HG02588 (cell line): Measurements from ENCODE around the gene TAC3.
A peak's percentile ranks its signal among the peaks of the same experiment; 100 is the strongest.
"Not testable (repeated sequence)": the region's sequence is repeated elsewhere in the genome, so short reads cannot be mapped to it uniquely, and the experiment has no call there.

Experiments used
- ATAC-seq: cut with Tn5 transposase; IDR thresholded peaks from one replicate; pipeline ENCODE4 v1.9.1; 2021; ENCODE audit warnings: mild to moderate bottlenecking, moderate library complexity; ENCODE audit not compliant: unreplicated experiment

Gene TAC3

DNA sequence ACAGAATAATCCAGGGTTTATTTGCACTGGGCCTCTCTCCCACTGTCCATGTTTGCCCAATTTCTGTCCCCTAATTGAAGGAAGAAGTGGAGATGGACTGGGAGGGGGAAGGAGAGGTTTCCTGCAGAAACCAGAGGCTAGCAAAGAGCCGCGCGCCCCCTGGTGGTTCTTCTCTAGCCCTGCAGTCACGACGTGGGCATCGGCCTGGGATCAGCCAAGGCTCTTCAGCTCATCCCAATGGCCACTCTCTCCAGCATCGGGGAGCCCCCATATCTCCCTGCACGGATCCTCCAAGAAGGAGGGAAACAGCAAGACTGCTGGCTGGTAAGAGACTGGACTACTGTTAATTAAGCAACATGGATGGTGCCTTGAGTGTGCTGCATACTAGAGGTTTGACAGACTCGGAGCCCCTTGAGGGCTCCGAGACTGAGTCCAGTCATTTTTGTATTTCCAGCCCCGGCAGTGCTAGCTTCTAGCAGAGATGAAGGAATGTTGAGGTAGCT lies 28.7 kb downstream of the TAC3 start:
- ATAC-seq, result peak; percentile 51

DNA sequence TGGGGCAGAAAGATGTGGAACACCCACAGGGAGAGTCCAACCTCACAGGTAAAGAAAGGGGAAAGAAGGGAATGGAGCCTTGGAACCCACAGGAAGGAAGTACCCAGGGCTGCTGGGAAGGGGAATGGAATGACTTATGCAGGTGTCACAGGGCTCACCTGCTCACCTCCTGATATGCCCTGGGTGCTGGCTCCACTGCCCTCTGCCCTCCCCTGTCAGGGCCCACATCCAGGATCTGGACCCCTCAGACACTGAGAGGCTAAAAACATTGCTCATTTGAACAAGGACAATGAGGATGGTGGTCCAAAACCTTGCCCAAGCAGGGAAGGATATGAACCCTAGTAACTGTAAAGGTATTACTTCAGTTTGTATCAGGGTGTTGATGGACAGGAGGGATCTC lies 29.3 kb downstream of the TAC3 start:
- ATAC-seq, result no peak

DNA sequence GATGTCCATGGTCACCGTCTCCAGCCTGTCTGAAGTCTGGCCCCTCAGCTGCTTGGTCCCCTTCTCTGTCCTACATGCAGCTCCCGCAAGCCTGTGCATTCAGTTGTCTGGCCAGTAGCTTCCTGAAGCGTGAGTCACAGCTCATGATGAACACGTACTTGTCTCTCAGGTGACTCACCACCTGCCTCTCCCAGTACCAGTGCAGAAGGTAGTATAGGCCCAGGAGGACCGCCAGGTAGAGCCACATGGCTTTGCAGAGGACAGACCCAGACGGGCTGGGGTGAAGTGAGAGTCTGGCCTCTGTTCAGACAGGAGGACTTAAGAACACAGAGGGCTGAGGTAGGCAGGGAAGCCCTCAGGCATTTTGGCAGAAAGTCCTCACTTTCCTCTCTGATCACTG lies 30.6 kb downstream of the TAC3 start:
- ATAC-seq, result not testable (repeated sequence)

DNA sequence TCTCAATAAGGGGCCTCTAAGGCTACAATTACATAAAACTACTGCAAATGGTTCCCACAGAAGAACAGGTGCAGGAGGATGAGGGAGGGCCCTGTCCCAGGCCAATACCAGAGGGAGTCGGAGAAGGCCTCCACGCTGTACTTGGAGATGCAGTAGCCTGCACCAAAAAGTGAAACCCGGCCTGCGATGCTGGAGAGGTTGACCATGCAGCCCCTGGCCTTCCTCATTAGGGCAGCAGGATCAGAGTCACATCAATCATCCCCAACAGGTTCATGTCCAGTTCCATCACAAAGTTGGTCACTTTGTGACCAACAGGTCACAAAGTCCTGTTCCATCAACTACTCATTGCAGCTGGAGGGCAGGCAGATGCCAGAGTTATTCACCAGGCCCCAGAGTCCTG lies 32.9 kb downstream of the TAC3 start:
- no peak for ATAC-seq

DNA sequence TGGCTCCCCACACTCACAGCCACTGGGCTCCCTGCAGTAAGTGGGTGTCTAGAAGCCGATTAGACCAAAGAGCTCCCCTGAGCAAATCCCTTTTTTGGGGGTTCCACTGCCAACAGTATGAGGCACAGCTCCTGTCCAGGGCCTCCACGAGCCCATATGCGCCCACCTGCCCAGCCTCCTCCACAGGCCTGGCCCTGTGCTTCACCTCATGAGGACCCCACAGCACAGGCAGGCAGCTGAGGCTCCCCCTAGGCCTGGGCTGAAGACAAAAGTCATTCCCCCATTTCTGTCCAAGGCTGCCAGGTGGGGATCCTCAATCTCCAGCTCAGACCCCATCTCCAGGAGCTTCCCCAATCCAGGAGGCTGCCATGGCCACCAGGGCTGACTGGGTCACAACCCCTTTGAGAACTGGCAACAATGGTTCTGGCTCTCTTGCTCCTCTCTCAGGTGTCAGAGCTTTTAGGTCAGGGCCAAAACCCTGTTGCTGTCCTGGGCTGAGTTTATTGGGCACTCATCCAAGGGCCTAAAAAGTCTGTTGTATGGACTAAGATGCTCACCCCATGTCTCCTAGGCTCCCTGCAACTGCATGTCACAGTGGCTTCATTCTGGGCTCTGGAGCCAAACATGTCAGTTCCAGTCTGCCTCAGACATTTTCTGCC lies 33.6 kb downstream of the TAC3 start:
- ATAC-seq, result not testable (repeated sequence)

DNA sequence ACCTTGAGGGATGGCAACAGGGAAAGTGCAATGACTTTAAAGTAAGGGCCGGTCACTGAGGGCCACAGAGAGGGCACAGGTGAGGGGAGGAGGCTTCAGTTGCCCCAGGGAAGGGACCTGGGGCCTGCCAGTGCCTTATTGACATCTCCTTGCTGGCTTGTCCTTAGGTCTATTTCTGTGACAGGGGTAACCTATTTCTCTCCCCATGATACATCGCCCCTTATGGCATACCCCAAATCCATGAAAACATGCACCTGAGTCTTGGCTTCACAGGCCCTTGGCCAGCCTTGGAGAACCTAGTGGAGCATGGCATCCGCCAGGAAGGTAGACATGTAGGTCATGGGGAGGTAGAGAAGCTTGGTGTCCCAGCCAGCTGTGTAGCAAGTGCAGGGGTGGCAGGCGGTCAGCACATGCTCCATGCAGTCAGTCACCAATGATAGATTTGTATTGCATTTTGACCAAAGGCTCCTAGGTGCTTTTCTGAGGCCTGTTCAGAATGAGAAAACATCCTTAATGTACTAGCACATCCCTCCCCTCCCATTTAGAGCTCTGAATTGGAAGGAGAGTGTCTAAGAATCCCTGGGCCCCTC lies 35.3 kb downstream of the TAC3 start:
- no peak for ATAC-seq

DNA sequence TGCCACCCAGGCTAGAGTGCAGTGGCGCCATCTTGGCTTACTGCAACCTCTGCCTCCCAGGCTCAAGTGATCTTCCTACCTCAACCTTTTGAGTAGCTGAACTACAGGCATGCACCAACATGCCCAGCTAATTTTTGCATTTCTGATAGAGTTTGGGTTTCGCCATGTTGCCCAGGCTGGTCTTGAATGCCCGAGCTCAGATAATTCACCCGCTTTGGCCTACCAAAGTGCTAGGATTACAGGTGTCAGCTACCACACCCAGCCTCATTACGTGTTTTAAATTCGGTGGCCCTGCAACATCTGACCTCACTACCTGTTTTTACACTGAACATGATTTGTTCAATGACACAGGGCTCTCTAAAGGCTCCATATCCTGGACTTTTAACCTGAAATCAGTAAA lies 36.1 kb downstream of the TAC3 start:
- no peak for ATAC-seq

DNA sequence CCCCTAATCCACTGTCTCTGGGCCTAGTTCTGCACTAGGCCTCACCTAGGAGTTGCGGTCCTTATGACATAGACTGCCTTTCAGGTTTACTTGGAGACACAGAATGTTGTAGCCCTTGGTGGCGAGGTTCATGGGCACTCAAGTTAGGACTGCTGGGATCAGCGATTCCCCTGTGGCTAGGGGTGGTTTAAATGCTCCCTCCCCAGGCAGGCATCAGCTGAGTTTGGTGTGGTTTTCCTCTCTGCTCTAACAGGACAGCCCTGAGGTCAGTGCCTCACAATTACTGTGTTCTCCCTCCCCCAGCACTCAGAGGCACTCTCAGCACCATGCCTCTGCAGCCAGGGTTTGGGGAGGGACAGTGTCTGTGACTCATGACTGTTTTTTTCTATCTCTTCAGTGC lies 36.7 kb downstream of the TAC3 start:
- ATAC-seq, result no peak

DNA sequence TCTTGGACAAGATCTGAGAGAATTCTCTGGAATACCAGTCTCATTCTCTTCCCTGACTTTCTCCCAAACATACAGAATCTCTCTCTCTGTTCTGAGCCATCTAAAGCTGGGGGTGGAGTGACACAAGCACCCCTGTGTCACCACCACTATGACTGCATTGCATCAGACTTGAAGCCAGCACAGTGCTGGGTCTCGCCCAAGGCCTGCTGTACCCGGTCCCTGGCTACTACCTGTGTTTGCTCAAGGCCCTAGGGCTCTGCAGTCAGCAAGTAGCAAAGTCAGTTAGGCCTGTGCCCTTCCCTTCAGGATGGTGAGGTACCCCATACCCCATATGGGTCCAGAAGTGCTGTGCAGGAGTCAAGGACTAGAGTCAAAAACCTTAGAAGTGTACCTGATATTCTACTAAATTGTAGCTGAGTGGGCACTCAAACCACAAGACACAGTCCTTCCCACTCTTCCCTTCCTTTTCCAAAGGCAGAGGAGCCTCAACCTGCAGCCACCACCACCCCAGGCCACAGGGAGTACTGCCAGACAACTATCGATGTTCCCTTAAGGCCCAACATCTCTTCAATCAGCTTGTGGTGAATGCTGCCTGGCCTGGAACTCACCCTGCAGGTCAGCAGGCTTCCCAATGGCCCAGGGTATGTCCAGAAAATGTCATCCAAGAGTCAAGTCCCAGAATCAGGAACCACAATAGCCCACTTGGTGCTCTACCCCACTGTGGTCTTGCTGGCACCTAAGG lies 37.8 kb downstream of the TAC3 start:
- no peak for ATAC-seq

DNA sequence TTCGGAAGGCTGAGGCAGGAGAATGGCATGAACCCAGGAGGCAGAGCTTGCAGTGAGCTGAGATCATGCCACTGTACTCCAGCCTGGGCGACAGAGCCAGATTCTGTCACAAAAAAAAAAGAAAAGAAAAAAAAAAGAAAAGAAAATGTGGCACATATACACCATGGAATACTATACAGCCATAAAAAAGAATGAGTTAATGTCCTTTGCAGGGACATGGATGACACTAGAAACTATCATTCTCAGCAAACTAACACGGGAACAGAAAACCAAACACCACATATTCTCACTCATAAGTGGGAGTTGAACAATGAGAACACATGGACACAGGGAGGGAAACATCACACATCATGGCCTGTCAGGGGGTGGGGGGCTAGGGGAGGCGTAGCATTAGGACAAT lies 39.0 kb downstream of the TAC3 start:
- ATAC-seq, result not testable (repeated sequence)

DNA sequence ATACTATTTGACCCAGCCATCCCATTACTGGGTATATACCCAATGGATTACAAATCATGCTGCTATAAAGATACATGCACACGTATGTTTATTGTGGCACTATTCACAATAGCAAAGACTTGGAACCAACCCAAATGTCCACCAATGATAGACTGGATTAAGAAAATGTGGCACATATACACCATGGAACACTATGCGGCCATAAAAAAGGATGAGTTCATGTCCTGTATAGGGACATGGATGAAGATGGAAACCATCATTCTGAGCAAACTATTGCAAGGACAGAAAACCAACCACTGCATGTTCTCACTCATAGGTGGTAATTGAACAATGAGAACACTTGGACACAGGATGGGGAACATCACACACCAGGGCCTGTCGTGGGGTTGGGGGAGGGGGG lies 42.1 kb downstream of the TAC3 start:
- ATAC-seq, result not testable (repeated sequence)

DNA sequence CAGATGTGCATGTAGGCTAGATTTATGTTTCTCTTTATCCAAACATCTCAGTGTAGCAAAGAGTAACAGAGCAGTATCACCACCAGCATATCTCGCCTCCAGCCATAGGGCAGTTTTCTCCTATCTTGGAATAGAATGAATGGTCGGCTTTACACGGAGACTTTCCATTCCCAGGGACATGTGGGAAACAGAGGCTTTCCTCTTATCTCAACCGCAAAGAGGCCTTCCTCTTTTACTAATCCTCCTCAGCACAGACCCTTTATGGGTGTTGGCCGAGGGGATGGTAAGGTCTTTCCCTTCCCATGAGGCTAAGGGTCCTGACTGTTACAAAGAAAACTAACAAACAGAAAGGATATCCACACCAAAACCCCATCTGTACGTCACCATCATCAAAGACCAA lies 47.4 kb downstream of the TAC3 start:
- ATAC-seq, result not testable (repeated sequence)

DNA sequence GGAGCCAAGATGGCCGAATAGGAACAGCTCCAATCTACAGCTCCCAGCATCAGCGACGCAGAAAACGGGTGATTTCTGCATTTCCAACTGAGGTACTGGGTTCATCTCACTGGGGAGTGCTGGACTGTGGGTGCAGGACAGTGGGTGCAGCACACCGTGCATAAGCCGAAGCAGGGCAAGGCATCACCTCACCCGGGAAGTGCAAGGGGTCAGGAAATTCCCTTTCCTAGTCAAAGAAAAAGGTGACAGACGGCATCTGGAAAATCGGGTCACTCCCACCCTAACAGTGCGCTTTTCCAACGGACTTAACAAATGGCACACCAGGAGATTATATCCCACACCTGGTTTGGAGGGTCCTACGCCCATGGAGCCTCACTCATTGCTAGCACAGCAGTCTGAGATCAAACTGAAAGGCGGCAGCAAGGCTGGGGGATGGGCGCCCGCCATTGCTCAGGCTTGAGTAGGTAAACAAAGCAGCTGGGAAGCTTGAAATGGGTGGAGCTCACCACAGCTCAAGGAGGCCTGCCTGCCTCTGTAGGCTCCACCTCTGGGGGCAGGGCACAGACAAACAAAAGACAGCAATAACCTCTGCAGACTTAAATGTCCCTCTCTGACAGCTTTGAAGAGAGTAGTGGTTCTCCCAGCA lies 50.2 kb downstream of the TAC3 start:
- not testable (repeated sequence) for ATAC-seq

DNA sequence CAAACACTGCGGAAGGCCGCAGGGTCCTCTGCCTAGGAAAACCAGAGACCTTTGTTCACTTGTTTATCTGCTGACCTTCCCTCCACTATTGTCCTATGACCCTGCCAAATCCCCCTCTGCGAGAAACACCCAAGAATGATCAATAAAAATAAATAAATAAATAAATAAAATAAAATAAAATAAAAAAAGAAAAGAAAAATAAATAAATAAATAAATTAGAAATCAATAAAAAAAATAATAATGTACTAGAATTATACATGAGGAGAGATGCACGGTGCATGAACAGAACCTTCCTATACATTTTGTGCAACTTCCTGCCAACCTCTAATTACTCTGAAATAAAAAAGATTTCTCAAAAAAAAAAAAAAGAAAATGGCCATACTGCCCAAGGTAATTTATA lies 51.2 kb downstream of the TAC3 start:
- ATAC-seq, result not testable (repeated sequence)

DNA sequence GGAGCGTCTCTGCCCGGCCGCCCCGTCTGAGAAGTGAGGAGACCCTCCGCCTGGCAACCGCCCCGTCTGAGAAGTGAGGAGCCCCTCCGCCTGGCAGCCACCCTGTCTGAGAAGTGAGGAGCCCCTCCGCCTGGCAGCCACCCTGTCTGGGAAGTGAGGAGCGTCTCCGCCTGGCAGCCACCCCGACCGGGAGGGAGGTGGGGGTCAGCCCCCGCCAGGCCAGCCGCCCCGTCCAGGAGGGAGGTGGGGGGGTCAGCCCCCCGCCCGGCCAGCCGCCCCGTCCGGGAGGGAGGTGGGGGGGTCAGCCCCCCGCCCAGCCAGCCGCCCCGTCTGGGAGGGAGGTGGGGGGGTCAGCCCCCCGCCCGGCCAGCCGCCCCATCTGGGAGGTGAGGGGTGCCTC lies 52.8 kb downstream of the TAC3 start:
- not testable (repeated sequence) for ATAC-seq

DNA sequence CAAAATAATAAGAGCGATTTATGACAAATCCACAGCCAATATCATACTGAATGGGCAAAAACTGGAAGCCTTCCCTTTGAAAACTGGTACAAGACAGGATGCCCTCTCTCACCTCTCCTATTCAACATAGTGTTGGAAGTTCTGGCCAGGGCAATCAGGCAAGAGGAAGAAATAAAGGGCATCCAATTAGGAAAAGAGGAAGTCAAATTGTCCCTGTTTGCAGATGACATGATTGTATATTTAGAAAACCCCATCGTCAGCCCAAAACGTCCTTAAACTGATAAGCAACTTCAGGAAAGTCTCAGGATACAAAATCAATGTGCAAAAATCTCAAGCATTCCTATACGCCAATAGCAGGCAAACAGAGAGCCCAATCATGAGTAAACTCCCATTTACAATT lies 54.1 kb downstream of the TAC3 start:
- ATAC-seq, result not testable (repeated sequence)
